Measurements from ENCODE around the gene INO80B. TPM values are rescaled to one million over a fixed set of nuclear protein-coding genes. Genes with fewer than 3 reads are reported as not detected.

The INO80B gene
- total RNA-seq, 1 experiment from 2014 or later: 24.0 TPM

DNA sequence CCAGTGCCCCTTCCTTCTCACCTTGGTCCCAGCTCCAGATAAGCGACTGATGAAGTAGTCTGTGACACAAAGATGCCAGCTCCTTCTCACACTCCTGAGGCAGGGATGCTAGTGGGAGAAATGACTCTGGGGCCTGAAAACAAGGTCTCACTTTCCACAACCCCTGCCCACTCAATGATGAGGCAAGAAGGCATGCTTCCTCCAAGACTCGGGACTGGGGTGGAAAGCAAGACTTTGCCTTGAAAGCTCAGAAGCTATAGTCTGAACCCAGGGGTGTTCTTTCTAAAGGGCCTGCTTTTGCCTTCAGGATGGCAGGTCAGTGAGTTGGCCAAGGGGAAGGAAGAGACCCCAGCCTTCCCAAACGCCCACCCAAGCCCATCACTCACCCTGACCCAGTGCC, 26.5 kb downstream of the INO80B start (continued):
- TF ChIP-seq, protein P1, sequence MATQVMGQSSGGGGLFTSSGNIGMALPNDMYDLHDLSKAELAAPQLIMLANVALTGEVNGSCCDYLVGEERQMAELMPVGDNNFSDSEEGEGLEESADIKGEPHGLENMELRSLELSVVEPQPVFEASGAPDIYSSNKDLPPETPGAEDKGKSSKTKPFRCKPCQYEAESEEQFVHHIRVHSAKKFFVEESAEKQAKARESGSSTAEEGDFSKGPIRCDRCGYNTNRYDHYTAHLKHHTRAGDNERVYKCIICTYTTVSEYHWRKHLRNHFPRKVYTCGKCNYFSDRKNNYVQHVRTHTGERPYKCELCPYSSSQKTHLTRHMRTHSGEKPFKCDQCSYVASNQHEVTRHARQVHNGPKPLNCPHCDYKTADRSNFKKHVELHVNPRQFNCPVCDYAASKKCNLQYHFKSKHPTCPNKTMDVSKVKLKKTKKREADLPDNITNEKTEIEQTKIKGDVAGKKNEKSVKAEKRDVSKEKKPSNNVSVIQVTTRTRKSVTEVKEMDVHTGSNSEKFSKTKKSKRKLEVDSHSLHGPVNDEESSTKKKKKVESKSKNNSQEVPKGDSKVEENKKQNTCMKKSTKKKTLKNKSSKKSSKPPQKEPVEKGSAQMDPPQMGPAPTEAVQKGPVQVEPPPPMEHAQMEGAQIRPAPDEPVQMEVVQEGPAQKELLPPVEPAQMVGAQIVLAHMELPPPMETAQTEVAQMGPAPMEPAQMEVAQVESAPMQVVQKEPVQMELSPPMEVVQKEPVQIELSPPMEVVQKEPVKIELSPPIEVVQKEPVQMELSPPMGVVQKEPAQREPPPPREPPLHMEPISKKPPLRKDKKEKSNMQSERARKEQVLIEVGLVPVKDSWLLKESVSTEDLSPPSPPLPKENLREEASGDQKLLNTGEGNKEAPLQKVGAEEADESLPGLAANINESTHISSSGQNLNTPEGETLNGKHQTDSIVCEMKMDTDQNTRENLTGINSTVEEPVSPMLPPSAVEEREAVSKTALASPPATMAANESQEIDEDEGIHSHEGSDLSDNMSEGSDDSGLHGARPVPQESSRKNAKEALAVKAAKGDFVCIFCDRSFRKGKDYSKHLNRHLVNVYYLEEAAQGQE (IDR thresholded peaks at IDR 0.05; ENCODE audit: low read depth): no peak
- TF ChIP-seq ZFX (IDR thresholded peaks at IDR 0.05): no peak
- TF ChIP-seq SIN3A (IDR thresholded peaks at IDR 0.05; ENCODE audit: low read depth): no peak
- TF ChIP-seq, protein P2, sequence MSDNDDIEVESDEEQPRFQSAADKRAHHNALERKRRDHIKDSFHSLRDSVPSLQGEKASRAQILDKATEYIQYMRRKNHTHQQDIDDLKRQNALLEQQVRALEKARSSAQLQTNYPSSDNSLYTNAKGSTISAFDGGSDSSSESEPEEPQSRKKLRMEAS (IDR thresholded peaks at IDR 0.05): no peak
- TF ChIP-seq EZH2phosphoT487 (IDR thresholded peaks at IDR 0.05; ENCODE audit: borderline replicate concordance): no peak
- TF ChIP-seq SP1 (IDR thresholded peaks at IDR 0.05; ENCODE audit: low read depth): no peak

DNA sequence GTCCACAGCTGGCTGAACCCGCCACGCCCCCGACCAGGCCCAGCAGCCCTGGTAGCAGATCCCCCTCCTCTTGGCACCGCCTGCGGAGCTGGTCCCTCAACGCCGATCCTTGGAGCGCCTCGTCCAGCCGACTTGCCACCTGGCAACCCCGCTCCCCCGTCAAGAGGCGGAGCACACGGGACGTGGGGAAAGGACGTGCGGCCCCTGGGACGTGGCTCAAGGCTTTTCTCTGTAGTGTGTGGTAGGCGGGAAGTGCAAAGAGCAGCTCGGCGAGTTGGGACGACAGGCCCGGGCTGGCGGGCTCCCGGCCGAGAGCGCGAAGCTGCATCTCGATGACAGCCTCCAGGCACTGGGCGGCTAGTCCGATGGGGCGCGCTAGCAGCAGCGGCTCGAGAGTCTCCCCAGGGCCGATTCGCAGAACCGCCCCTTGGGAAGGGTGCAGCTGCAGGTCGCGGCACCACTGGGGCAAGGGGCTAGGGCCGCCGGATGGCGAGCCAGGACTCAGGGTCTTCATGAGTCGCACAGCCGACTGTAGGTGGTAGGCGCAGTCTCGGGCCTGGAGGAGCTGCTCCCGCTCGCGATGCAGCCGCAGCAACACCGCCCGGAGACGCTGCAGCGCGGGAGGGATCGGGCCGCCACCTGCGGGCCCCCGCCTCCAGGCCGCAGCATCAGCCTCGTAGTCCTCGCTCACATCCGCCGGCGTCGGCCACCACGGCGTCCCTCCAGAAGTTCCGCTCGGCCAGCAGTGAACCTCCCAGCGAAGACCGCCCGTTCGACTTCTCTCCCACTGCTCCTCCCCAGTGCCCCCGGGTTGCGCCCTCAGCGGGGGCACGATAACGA, 27.3 kb downstream of the INO80B start:
- TF ChIP-seq ZFX (IDR thresholded peaks at IDR 0.05): peak; percentile 95
- TF ChIP-seq, protein P2 (IDR thresholded peaks at IDR 0.05): no peak
- no peak for DNase-seq (ENCODE audit: low read depth, low spot score)
- Histone ChIP-seq H3K36me3 (ENCODE audit: control insufficient read depth in 1 of 2, insufficient read depth in 2 of 2, low read length in 2 of 2) (peaks cover 11 to 13% of the 10 kb centered on the region in 2 experiments; a peak in 3 of 4 replicates), H3K4me2 (ENCODE audit: low read length) (peak overlapping the region; percentile 66), H3K79me2 (ENCODE audit: insufficient read depth, low read length) (peaks cover 31% of the 10 kb centered on the region), H3K9me3 (ENCODE audit: control insufficient read depth in 1 of 2, insufficient read depth in 1 of 2, low read depth in 1 of 2, low read length in 2 of 2) (no peaks in the 10 kb centered on the region), H4K20me1 (ENCODE audit: insufficient read depth) (no peaks in the 10 kb centered on the region), H3K4me1 (ENCODE audit: control insufficient read depth in 1 of 2, insufficient read depth in 2 of 2, low read length in 2 of 2) (peaks cover 12 to 17% of the 10 kb centered on the region in 2 experiments), H3K27ac (ENCODE audit: low read depth, low read length) (peak overlapping the region; percentile 90), H3K9me2 (ENCODE audit: insufficient read depth) (no peaks in the 10 kb centered on the region), H2AFZ (ENCODE audit: low read depth, low read length, poor library complexity, severe bottlenecking) (no peak overlapping the region), H3K4me3 (replicated peaks in 1 of 2; ENCODE audit: low read depth in 1 of 2, low read length in 2 of 2) (peak overlapping the region; percentile 61 to 95), H3K9ac (ENCODE audit: low read length) (peak overlapping the region; percentile 86), H3K27me3 (ENCODE audit: insufficient read depth, low read length) (no peaks in the 10 kb centered on the region)
- RAD21 ChIA-PET (ENCODE audit: low non-redundant PET in 1 of 2, low total read pairs in 2 of 2, uncharacterized antibody in 2 of 2, unreplicated experiment in 2 of 2): interaction anchor here in 1 of 2 experiments (0.8 to 1.0 kb wide), 2 partner anchors 48 to 106 kb away, joined by 3 read pairs; partner anchors contain the start of genes AUP1 and HTRA2
- CTCF ChIA-PET: interaction anchor here (1.2 to 2.3 kb wide), 7 partner anchors 8 to 63 kb away, joined by 3 to 12 read pairs (median 9); partner anchors contain the start of genes INO80B and MRPL53
- POLR2A ChIA-PET: interaction anchor here (1.4 to 3.5 kb wide), 2 partner anchors 10 to 27 kb away, joined by 3 to 25 read pairs; partner anchors contain the start of genes INO80B and MRPL53
- intact Hi-C loops (cut with micrococcal nuclease): loop anchor here (2.0 kb wide), 2 partner anchors 21 to 27 kb away; partner anchors contain the start of gene INO80B
- peak; percentile 47 for ATAC-seq
- BruUV-seq (replicated peaks): TSS peak; percentile 67

Measured in HCT116 (cell line).